ENCODE results near the gene ARHGEF6.

DNA sequence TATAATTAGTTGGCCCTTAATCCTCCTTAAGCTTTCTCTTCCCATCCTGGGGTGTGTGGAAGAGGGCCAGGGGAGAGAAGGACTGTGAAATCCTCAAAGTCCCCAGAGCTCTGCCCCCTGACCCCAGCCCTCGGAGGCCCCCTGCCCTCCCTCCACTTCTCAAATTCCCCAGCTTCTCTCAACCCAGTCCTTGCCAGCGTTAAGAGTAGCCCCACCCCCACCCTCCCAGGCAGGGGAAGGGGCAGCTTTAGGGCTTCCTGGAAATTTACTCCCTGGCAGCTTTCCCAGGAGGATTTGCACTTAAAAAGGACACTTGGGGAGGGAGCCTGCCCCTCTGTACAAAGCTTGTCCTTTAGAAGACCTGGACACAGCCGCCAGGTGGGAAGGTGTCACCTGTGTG is 144.6 kb downstream of the ARHGEF6 start:
- TF ChIP-seq POLR2A (IDR thresholded peaks at IDR 0.05): no peak
- TF ChIP-seq, protein P1, sequence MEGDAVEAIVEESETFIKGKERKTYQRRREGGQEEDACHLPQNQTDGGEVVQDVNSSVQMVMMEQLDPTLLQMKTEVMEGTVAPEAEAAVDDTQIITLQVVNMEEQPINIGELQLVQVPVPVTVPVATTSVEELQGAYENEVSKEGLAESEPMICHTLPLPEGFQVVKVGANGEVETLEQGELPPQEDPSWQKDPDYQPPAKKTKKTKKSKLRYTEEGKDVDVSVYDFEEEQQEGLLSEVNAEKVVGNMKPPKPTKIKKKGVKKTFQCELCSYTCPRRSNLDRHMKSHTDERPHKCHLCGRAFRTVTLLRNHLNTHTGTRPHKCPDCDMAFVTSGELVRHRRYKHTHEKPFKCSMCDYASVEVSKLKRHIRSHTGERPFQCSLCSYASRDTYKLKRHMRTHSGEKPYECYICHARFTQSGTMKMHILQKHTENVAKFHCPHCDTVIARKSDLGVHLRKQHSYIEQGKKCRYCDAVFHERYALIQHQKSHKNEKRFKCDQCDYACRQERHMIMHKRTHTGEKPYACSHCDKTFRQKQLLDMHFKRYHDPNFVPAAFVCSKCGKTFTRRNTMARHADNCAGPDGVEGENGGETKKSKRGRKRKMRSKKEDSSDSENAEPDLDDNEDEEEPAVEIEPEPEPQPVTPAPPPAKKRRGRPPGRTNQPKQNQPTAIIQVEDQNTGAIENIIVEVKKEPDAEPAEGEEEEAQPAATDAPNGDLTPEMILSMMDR (IDR thresholded peaks at IDR 0.05): no peak

Data from tibial nerve (tissue), 3 donors.